GM12891 (cell line): ENCODE data around the gene ZGRF1.

Experiments
- DNase-seq: peaks from one replicate; pipeline ENCODE4 v3.0.0; 2011; ENCODE audit warnings: low spot score; ENCODE audit not compliant: insufficient read length
- FAIRE-seq: peaks from 2 replicates; lab custom pipeline; 2011; peaks lifted over from hg19 to GRCh38; lab: Jason Lieb, UNC
- PAX5 ChIP-seq: IDR thresholded peaks from 2 replicates; pipeline ENCODE4 v1.6.1; 2011; ENCODE audit warnings: low read length, moderate library complexity, mild to moderate bottlenecking; ENCODE audit not compliant: insufficient read depth, severe bottlenecking
- POLR2A ChIP-seq: IDR thresholded peaks from 2 replicates; pipeline ENCODE4 v1.6.1; 2011; ENCODE audit warnings: low read depth, low read length, control low read depth
- POLR2AphosphoS5 ChIP-seq: IDR thresholded peaks from 2 replicates; pipeline ENCODE4 v1.6.1; 2011; ENCODE audit warnings: low read depth, low read length, control low read depth
- POU2F2 ChIP-seq: IDR thresholded peaks from 2 replicates; pipeline ENCODE4 v1.6.1; 2011; ENCODE audit warnings: low read depth, mild to moderate bottlenecking, control low read depth, low read length, moderate library complexity
- SPI1 ChIP-seq: IDR thresholded peaks from 2 replicates; pipeline ENCODE4 v1.6.1; 2011; ENCODE audit warnings: low read depth, low read length, control low read depth
- TAF1 ChIP-seq: IDR thresholded peaks from 2 replicates; pipeline ENCODE4 v1.6.1; 2011; ENCODE audit warnings: low read depth, low read length, control low read depth

The ZGRF1 gene

DNA sequence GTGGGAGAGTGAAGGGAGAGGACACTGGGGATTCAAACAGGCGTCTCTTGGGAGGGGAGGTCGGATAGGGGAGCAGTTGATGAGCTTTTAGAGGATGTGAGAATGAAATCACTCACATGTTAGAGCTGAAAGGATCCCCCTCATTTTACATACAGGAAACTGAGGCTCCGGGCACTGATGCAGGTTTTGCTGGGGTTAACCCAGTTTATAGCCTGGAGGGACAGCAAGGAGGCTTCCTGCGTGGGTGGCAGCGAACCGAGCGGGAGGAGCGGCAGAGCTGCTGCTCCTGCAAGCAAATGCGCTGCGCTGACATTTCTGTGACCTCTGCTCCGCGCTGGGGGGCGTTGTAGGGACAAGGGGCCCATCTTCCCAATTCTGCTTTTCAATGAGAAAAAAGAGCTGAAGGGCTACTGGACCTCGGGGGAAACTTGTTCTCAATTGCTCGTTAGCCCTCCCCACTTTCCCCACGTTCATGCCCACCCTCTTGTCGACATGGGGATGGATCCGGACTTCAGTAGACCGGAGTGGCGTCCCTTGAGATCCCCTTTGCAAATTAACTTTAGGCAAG is 119.6 kb downstream of the ZGRF1 start:
- FAIRE-seq = peak; percentile 91
- no peak for DNase-seq

DNA sequence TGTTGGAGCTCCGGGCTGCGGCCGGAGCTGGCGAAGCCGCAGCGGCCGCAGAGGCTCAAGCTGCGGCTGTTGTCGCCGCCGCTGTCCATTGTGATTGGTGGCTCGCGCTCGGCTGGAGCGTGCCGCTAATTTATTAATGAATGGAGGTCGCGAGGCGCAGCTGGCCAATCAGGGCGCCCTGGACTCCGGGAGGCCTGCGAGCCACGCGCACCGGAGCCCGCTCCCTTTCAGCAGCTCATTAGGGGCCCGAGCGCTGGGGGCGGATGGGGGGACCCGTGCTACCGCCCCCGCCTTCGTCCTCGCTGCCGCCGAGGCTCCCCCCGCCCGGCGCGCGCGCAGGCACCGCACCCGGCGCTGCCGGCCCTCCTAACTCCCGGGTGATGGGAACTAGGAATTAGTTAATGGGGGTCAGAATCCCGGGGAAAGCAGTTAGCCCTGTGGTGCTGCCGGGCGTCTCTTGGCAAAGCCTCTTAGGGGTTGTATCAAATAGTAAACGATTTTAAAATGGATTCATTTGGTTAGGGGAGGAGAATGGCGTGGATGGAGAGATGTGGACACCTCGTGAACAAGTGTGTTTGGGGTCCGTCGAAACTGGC is 120.1 kb downstream of the ZGRF1 start:
- peak; percentile 38 for DNase-seq
- FAIRE-seq = peak; percentile 77
- TF ChIP-seq POLR2A (no peak), SPI1 (no peak), TAF1 (no peak), PAX5 (no peak), POU2F2 (no peak), POLR2AphosphoS5 (no peak)

More for the DNA sequence above, 119.6 kb downstream of the ZGRF1 start:
- TF ChIP-seq POLR2AphosphoS5 (no peak), POLR2A (0 out of 2 replicates have a peak, but pooled peaks have one; percentile 35), SPI1 (peak; percentile 44; the same call in 1 of the 2 replicates), TAF1 (no peak), POU2F2 (peak; percentile 53; the same call in 1 of the 2 replicates)

DNA sequence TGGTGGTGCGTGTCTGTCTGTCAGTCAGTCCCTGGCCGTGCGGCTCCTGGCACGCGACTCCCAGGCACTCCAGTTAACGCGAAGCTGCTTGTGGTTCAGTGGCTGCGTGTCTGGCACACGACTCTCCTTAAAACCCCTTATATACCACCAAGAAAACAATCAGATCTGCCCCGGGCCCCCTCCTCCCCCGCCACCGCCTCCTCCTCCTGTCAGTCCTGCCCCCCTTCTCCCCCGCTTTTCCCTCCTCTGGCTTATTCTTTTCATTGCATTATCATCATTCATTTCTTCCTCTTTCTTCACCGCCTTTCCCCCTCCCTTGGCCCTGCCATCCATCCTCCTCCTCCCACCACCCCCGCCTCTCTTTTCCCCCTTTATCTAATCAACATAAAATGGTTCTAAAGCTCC is 120.6 kb downstream of the ZGRF1 start, which contains the start of gene NEUROG2:
TSS of gene NEUROG2 (minus strand) at position 115 of the 405 bp plus-strand sequence. CDS start 705 bp downstream, outside the sequence.
- no peak for TF ChIP-seq POLR2A
- TF ChIP-seq POU2F2 = no peak
- TF ChIP-seq PAX5 = no peak
- no peak for TF ChIP-seq TAF1
- TF ChIP-seq SPI1 = no peak
- DNase-seq = no peak
- peak; percentile 57 for FAIRE-seq

DNA sequence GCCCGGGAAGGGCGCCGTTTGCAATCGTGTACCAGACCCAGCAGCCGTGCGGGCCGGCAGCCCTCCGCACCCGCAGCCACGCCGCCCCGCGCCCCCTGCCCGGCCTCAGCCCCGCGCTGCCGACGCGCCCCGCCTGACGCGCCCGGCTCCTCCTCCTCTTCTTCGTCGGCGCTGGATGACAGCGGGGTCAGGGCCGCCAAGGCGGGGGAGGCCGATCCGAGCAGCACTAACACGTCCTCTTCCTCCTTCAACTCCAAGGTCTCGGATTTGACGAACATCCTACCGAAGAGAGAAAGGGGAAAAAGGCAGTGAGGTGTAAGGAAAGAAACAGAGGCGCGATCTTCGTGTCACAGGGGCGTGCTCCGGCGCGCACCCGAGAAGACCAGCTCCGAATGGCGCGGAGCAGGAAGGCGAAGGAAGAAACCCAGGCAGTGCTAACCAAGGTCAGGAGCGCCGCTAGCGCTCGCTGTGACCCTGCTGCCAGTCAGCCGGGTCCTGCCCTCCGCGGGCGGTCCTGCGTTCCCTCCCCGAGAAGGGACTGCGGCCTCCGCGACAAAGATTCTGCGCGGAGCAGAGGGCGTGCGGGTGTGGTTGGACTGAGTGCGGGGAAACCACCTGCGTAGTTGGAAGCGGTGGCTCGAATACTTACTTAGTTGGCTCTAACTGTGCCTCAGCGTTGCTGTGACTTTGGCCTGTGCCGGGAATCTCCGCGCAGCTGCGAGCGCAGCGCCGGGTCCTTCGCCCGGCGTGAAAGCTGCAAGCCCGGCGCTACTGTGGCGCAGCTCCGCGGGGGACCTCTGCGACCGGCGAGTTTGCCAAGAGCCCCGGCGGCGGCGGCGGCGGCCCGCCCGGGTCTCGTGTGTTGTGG is 121.3 kb downstream of the ZGRF1 start:
- FAIRE-seq (peak; percentile 95), DNase-seq (peak; percentile 61)
- TF ChIP-seq SPI1 = 0 out of 2 replicates have a peak, but pooled peaks have one; percentile 13
- TF ChIP-seq POLR2A = peak; percentile 33; the same call in 1 of the 2 replicates
- TF ChIP-seq POLR2AphosphoS5 = no peak; the same call in 1 of the 2 replicates

DNA sequence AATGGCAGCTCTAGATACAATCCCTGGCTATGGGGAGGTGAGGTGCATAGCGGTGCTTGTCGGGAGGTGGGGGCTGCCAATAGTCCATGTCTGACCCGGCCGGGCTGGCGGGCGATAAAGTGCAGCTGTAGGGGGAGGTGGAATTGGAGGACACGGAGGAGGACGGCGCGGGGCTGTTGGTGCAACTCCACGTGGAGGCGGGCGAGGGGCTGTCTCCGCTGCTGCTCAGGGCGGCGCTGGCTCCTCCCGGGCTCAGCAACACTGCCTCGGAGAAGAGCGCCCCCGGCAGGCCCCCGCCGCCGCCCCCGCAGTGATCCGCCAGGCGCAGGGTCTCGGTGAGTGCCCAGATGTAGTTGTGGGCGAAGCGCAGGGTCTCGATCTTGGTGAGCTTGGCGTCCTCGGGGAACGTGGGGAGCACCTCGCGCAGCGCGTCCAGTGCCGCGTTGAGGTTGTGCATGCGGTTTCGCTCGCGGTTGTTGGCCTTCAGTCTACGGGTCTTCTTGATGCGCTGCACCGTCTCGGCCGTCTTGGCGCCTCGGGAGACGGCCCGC is 122.0 kb downstream of the ZGRF1 start:
- no peak for DNase-seq
- no peak for FAIRE-seq
- peak; percentile 64; the same call in 1 of the 2 replicates for TF ChIP-seq POU2F2
- TF ChIP-seq PAX5 = no peak
- TF ChIP-seq POLR2A = peak; percentile 75
- TF ChIP-seq POLR2AphosphoS5 = peak; percentile 69

DNA sequence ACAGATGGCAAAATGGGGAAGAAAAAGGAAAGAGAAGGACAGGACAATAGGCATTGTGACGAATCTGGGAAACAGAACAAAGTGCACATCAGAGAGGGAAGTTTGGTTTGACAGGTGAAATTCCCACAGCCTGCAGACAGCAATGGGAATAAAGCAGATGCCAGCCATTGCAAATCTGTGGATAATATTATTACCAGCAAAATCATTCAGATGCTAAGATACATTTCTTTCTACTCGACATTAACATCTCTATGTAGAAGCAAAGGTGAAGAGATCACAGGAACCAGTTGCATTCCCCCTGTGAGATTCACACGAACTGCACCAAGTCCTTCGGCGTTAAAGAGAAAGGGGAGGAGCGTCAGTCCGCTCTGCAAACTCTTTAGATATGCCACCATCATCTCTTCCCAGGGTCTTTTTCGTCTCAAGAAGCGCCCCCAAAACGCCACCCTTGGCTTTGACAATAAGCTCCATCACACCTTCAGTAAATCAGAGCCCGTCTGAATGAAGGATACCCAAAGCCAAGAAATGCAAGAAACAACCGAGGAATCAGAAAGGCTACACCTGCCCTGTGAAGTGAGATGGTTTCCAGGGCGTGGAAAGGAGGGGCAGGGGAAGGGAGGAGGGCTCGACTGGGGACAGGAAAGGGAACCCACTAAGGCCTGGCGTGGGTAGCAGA is 122.6 kb downstream of the ZGRF1 start:
- no peak for TF ChIP-seq POLR2AphosphoS5
- no peak for TF ChIP-seq SPI1
- no peak for TF ChIP-seq POU2F2
- TF ChIP-seq POLR2A = no peak
- TF ChIP-seq TAF1 = no peak
- no peak for TF ChIP-seq PAX5
- FAIRE-seq (peak; percentile 72), DNase-seq (no peak)

DNA sequence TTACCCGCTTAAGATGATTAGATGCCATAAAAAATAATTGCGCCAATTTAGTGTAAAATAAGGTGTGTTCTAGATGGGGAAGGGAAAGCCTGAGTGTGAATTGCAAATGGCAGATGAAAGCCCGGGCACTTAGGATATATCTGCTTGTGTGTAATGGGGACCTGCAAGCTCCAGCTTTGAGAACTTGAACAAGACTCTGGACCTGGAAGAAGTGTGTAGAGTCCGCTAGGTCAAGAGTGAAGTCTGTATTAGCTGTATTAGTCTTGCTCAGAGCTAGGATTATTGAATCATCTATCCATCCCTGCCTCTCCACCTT is 124.9 kb downstream of the ZGRF1 start:
- FAIRE-seq = no peak
- TF ChIP-seq TAF1 = no peak
- TF ChIP-seq POLR2A = no peak
- no peak for TF ChIP-seq POU2F2
- TF ChIP-seq PAX5 = no peak
- TF ChIP-seq SPI1 = no peak
- no peak for TF ChIP-seq POLR2AphosphoS5
- DNase-seq = no peak

DNA sequence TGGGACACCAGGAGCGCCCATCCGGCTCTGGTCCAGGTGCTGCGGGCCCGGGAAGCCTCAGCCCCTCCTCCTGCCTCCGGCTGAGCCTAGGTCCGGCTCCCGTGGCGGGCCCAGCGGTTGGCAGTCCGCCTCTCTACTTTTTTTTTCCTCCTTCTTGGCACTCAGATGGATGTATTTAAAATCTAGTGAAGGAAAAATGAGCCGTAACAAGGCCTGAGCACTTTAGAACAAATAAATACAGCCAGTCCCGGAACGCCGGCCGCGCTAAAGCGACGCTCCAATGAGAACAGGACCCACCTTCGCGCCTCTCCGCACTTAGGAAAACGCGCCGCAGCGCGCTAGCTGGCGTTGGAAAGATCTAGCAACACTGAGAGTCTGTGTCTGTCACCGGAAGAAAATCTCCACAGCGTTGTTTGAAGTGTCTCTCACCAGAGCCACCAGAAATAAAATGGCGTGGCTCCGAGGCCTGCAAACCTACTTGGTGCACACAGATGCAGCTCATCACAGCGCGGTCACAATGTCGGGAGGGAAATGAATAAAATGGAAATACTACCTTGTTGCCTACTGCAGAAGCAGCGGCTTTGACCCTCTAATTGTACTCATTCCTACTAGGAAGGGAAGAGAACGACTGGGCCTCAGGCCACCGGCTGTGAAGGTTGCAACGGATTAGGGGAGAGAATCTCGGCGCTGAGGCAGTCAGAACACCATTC is 125.5 kb downstream of the ZGRF1 start:
- no peak for TF ChIP-seq TAF1
- TF ChIP-seq SPI1 = no peak
- TF ChIP-seq POLR2A = no peak
- no peak for TF ChIP-seq PAX5
- no peak for TF ChIP-seq POU2F2
- FAIRE-seq = no peak
- DNase-seq = no peak

DNA sequence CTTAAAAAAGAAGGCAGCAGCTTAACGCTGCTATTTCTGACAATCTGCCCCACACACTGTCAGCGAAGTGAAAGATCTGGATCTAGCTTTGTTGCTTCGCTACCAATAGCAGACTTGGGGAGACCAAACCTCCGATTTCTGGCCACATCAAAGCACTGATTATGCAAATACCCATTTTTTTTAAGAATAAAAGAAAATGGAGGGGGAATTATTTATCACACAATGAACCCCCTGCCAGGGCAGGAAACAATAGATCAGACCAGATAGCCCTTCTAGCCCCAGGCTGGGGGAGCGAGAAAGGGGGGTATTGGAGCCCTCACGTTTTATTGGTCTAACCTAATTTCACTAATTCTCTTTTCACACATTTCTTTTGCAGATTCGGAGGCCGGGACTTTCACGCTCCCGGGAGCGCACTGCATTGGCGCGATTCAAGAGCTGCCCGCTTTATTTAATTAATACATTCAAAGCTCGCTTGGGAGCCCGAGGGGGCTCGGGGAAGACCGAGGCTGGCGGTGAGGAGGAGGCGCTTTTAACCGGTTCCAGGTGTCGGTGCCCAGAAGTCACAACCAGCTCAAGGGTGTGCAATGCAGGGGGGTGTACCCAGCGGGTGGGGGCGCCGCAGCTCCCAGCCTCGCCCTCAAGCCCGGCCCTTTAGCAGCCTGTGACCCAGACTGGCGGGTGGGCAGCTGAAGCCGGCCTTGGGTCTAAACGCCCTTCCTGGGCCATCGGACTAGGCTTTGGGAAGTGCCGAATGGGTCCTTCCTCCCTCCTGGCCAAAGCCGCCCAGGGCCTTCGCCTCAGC is 126.2 kb downstream of the ZGRF1 start:
- DNase-seq (no peak), FAIRE-seq (peak; percentile 23)
- TF ChIP-seq POLR2A (no peak), PAX5 (no peak), POU2F2 (no peak; the same call in 1 of the 2 replicates), TAF1 (no peak), SPI1 (no peak), POLR2AphosphoS5 (no peak)
